Camera-type eye (tissue), 1 donor: ENCODE measurements around the gene MMP7. TPM values are rescaled to one million over a fixed set of nuclear protein-coding genes. Genes with fewer than 3 reads are reported as not detected.

Experiments
- total RNA-seq: library from RNA; depleted of rRNA; stranded (reverse); fragments of >200 nt; gene quantifications from one replicate; pipeline ENCODE4 v1.2.3, GENCODE V29; 2014

MMP7 gene
- total RNA-seq = 9.1 TPM

GRCh38 chr11:102530558-102530957 is at the start of gene MMP7:
MMP7 (minus strand) TSS chr11:102530747; CDS start chr11:102530700, 47 bp downstream.

Other genes starting within 250 kb of the MMP7 start
- 4.1 TPM for gene BIRC3, start 213.3 kb downstream of the MMP7 start, total RNA-seq
- gene BIRC2, start 183.5 kb downstream of the MMP7 start, total RNA-seq = 90.1 TPM
- 117 TPM for gene TMEM123, start 78.0 kb downstream of the MMP7 start, total RNA-seq
- gene MMP20, start 94.6 kb upstream of the MMP7 start, total RNA-seq = 0.16 TPM
- 1.2 TPM for gene MMP27, start 175.0 kb upstream of the MMP7 start, total RNA-seq
- not detected for gene MMP8, start 194.2 kb upstream of the MMP7 start, total RNA-seq
- gene MMP10, start 249.9 kb upstream of the MMP7 start, total RNA-seq = 1.3 TPM